ENCODE data around the gene SOCS6. TPM values are rescaled to one million over a fixed set of nuclear protein-coding genes. Genes with fewer than 3 reads are reported as not detected.

Gene SOCS6
- total and polyA plus RNA-seq, 2 of the 13 experiments (the other 11 are each of a cell fraction or from before 2014, with no cell fraction given) = 18.6 to 38.3 TPM

DNA sequence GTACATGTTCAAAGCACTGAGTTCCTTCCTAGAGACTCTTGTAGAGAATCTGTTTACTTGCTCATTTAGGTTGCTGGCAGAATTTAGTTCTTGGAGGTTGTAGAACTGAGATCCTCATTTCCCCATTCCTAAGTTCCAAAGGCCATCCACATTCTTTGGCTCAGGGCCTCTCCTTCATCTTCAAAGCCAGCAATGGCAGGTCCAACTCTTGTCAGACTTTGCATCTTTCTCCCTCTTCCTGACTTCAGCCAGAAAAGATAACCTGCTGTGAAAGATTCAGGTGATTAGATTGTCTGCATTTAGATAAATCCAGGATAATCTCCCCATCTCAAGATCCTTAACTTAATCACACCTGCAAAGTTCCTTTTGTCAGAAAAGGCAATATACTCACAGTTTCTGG lies 51.1 kb downstream of the SOCS6 start (continued):
- TF ChIP-seq CBX2 (IDR thresholded peaks at IDR 0.05; ENCODE audit: low read depth, low read length) (no peak), CBX2 (CRISPR knock-in tag; IDR thresholded peaks at IDR 0.05; ENCODE audit: low read depth) (no peak), ZNF253 (CRISPR knock-in tag; IDR thresholded peaks at IDR 0.05; ENCODE audit: borderline replicate concordance) (no peak), ARHGAP35 (CRISPR knock-in tag; IDR thresholded peaks at IDR 0.05; ENCODE audit: borderline replicate concordance) (no peak), ZNF207 (IDR thresholded peaks at IDR 0.05; ENCODE audit: borderline replicate concordance) (no peak), KDM5B (CRISPR knock-in tag; IDR thresholded peaks at IDR 0.05; ENCODE audit: borderline replicate concordance) (no peak), RFXANK (CRISPR knock-in tag; IDR thresholded peaks at IDR 0.05) (no peak), ZNF644 (CRISPR knock-in tag; IDR thresholded peaks at IDR 0.05; ENCODE audit: low read depth) (0 out of 2 replicates have a peak, but pooled peaks have one; percentile 33), GTF3A (CRISPR knock-in tag; conservative IDR thresholded peaks at IDR 0.05) (no peak), ZNF432 (CRISPR knock-in tag; IDR thresholded peaks at IDR 0.05; ENCODE audit: borderline replicate concordance) (no peak), ZNF230 (CRISPR knock-in tag; IDR thresholded peaks at IDR 0.05) (no peak), KLF16 (CRISPR knock-in tag; IDR thresholded peaks at IDR 0.05) (no peak), DNMT3B (CRISPR knock-in tag; conservative IDR thresholded peaks at IDR 0.05) (no peak), ARNTL (CRISPR knock-in tag; IDR thresholded peaks at IDR 0.05) (no peak), ZBTB46 (CRISPR knock-in tag; IDR thresholded peaks at IDR 0.05; ENCODE audit: borderline replicate concordance) (no peak), MEIS2 (CRISPR knock-in tag; IDR thresholded peaks at IDR 0.05) (no peak), MAFF (IDR thresholded peaks at IDR 0.05; ENCODE audit: low read depth, low read length) (no peak), ZNF670 (CRISPR knock-in tag; IDR thresholded peaks at IDR 0.05; ENCODE audit: borderline replicate concordance) (no peak)
- TF ChIP-seq, protein P1, sequence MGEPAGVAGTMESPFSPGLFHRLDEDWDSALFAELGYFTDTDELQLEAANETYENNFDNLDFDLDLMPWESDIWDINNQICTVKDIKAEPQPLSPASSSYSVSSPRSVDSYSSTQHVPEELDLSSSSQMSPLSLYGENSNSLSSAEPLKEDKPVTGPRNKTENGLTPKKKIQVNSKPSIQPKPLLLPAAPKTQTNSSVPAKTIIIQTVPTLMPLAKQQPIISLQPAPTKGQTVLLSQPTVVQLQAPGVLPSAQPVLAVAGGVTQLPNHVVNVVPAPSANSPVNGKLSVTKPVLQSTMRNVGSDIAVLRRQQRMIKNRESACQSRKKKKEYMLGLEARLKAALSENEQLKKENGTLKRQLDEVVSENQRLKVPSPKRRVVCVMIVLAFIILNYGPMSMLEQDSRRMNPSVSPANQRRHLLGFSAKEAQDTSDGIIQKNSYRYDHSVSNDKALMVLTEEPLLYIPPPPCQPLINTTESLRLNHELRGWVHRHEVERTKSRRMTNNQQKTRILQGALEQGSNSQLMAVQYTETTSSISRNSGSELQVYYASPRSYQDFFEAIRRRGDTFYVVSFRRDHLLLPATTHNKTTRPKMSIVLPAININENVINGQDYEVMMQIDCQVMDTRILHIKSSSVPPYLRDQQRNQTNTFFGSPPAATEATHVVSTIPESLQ (CRISPR knock-in tag; conservative IDR thresholded peaks at IDR 0.05) = no peak
- TF ChIP-seq, protein P2, sequence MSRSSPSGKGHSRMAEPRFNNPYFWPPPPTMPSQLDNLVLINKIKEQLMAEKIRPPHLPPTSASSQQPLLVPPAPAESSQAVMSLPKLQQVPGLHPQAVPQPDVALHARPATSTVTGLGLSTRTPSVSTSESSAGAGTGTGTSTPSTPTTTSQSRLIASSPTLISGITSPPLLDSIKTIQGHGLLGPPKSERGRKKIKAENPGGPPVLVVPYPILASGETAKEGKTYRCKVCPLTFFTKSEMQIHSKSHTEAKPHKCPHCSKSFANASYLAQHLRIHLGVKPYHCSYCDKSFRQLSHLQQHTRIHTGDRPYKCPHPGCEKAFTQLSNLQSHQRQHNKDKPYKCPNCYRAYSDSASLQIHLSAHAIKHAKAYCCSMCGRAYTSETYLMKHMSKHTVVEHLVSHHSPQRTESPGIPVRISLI (CRISPR knock-in tag; IDR thresholded peaks at IDR 0.05; ENCODE audit: borderline replicate concordance) = no peak

All from HepG2 (cell line).